Activated CD8-positive, alpha-beta T cell treated with anti-CD3 and anti-CD28 coated beads for 36 hours (primary cell): ENCODE results near the gene BPTF. TPM values are rescaled to one million over a fixed set of nuclear protein-coding genes. Genes with fewer than 3 reads are reported as not detected.
"Not testable (repeated sequence)": the region's sequence is repeated elsewhere in the genome, so short reads cannot be mapped to it uniquely, and the experiment has no call there.

ENCODE experiments used
- ATAC-seq: fragments of 200-7000 bp; cut with Tn5 transposase; one replicate; pipeline ENCODE4 v1.10.0; 2021; ENCODE audit warnings: mild to moderate bottlenecking, moderate library complexity
- CTCF ChIA-PET: fragments of 350-600 bp; sonication (Branson Sonifier 250); formaldehyde crosslinking; loops from one replicate; lab custom pipeline; 2021; ENCODE audit warnings: antibody characterized with exemption; lab: Charles Lee
- POLR2A ChIA-PET: fragments of 350-600 bp; sonication (Branson Sonifier 250); formaldehyde crosslinking; loops from one replicate; lab custom pipeline; 2021; ENCODE audit warnings: antibody characterized with exemption; lab: Charles Lee
- DNase-seq: peaks from one replicate; pipeline ENCODE4 v3.0.0-alpha.2; 2020
- H3K27ac Mint-ChIP-seq: one replicate; pipeline ENCODE4 v1.8.0; 2021; ENCODE audit warnings: mild to moderate bottlenecking, mixed read lengths
- H3K27me3 Mint-ChIP-seq: one replicate; pipeline ENCODE4 v1.8.0; 2021; ENCODE audit warnings: mixed read lengths
- H3K36me3 Mint-ChIP-seq: one replicate; pipeline ENCODE4 v1.8.0; 2021; ENCODE audit warnings: low read depth, mixed read lengths
- H3K4me1 Mint-ChIP-seq: one replicate; pipeline ENCODE4 v1.8.0; 2021; ENCODE audit warnings: low read depth, mixed read lengths
- H3K4me3 Mint-ChIP-seq: one replicate; pipeline ENCODE4 v1.8.0; 2021; ENCODE audit warnings: mild to moderate bottlenecking, moderate library complexity, mixed read lengths
- H3K9me3 Mint-ChIP-seq: one replicate; pipeline ENCODE4 v1.8.0; 2021; ENCODE audit warnings: mixed read lengths
- CTCF ChIP-seq: fragments of 200-600 bp; IDR thresholded peaks from one replicate; pipeline ENCODE4 v1.8.0; 2022; ENCODE audit warnings: antibody characterized with exemption, mild to moderate bottlenecking
- intact Hi-C: fragments of 100-400 bp; cut with micrococcal nuclease; formaldehyde crosslinking; loops from one replicate; pipeline ENCODE4 v1.10.0; 2022
- total RNA-seq, 2 experiments: library from RNA; stranded (reverse); gene quantifications; one replicate each; pipeline ENCODE4 v1.2.3, GENCODE V29; 2021

Gene BPTF
- total RNA-seq, 2 experiments from 2014 or later, result 80.1 to 84.4 TPM

- Mint-ChIP-seq H3K27me3 (no peaks in the 10 kb centered on the region), H3K4me1 (no peaks in the 10 kb centered on the region), H3K36me3 (peaks cover 8% of the 10 kb centered on the region), H3K4me3 (no peak overlapping the region), H3K9me3 (no peaks in the 10 kb centered on the region), H3K27ac (no peak overlapping the region)
- ChIA-PET CTCF (interaction anchor here (1.6 to 1.7 kb wide), 2 partner anchors 10 to 11 kb away, joined by 3 to 5 read pairs; no protein-coding TSS in a partner anchor), POLR2A (no interaction called here)
- ATAC-seq, result no peak
- intact Hi-C loops, result no loop called here
- DNase-seq, result no peak
- TF ChIP-seq CTCF, result no peak
Measured at GRCh38 chr17:67974185-67974584, 148.9 kb downstream of the BPTF start.

DNA sequence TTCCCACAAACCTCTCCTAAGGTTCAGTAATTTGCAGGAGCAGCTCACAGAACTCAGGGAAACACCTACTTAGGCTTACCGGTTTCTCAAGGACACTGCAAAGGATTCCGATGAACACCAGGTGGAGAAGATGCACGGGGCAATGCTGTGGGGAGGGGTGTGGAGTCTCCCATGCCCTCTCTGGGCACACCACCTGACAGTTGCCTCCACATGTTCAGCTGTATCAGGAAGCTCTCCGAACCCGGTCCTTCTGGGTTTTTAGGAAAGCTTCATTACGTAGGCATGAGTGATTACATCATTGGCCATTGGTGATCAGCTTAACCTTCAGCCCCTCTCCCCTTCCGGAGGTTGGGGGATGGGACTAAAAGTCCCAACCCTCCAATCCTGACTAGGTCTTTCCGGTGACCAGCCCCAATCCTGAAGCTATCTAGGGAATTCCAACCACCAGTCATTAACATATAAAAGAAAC, 149.3 kb downstream of the BPTF start:
- CTCF ChIA-PET, result interaction anchor here (1.6 to 1.7 kb wide), 2 partner anchors 11 kb away, joined by 3 to 5 read pairs; no protein-coding TSS in a partner anchor
- Mint-ChIP-seq H3K9me3 (no peaks in the 10 kb centered on the region), H3K27ac (no peak overlapping the region), H3K4me3 (no peak overlapping the region), H3K36me3 (peaks cover 8% of the 10 kb centered on the region), H3K4me1 (no peaks in the 10 kb centered on the region), H3K27me3 (no peaks in the 10 kb centered on the region)
- DNase-seq (no peak), ATAC-seq (no peak)
- POLR2A ChIA-PET, result no interaction called here
- intact Hi-C loops, result no loop called here
- TF ChIP-seq CTCF, result no peak

DNA sequence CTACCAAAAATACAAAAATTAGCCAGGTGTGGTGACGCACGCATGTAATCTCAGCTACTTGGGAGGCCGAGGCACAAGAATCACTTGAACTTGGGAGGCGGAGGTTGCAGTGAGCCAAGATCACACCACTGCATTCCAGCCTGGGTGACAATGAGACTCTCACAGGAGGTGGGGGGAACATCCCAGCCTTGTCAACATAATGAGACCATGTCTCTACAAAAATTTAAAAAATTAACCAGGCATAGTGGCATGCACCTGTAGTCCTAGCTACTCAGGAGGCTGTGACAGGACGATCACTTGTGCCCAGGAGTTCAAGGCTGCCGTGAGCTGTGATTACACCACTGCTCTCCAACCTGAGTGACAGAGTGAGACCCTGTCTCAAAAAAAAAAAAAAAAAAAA, 151.0 kb downstream of the BPTF start:
- H3K27ac Mint-ChIP-seq, H3K4me1 Mint-ChIP-seq, intact Hi-C loops, H3K9me3 Mint-ChIP-seq, H3K27me3 Mint-ChIP-seq, H3K4me3 Mint-ChIP-seq, DNase-seq, CTCF ChIA-PET, H3K36me3 Mint-ChIP-seq, ATAC-seq: not testable (repeated sequence)
- POLR2A ChIA-PET, result interaction anchor here (0.8 to 1.0 kb wide), 2 partner anchors 10 to 17 kb away, joined by 3 to 4 read pairs; no protein-coding TSS in a partner anchor

DNA sequence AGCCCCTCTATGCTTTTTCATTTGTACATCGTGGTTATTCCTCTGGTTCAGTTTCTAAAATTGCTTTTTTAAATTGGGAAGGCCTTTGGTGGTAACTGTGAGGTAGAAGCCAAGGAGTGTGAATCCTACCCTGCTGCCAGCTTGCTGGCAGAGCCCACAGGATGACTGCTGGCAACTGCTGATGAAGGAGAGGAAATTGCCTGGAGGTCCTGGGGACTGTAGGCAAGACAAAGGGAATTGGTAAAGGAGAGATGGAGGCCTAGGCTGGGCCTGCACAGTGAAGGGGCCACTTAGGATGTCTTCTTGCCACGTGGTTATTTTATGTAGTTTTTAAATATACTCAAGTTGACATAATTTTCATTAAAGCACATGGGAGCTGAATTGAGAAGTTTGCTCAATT, 155.2 kb downstream of the BPTF start:
- no peak for ATAC-seq
- Mint-ChIP-seq H3K4me1 (no peaks in the 10 kb centered on the region), H3K27ac (peak overlapping the region; percentile 46), H3K27me3 (no peaks in the 10 kb centered on the region), H3K4me3 (no peak overlapping the region), H3K36me3 (peaks cover 4% of the 10 kb centered on the region), H3K9me3 (no peaks in the 10 kb centered on the region)
- no peak for DNase-seq
- no peak for TF ChIP-seq CTCF
- intact Hi-C loops, result no loop called here
- ChIA-PET POLR2A (interaction anchor here (1.3 kb wide), 1 partner anchor 12 kb away, joined by 3 read pairs; no protein-coding TSS in a partner anchor), CTCF (no interaction called here)

DNA sequence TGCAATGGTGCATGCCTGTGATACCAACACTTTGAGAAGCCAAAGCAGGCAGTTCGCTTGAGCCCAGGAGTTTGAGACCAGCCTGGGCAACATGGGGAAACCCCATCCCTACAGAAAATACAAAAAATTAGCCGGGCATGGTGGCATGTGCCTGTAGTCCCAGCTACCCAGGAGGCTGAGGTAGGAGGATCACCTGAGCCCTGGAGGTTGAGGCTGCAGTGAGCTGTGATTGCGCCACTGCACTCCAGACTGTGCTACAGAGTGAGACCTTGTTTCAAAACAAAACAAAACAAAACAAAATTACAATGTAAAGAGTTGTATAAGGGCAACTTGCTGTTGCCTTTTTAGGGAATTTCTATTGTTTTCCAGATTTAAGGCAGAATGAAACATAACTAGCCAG, 155.6 kb downstream of the BPTF start:
- POLR2A ChIA-PET, intact Hi-C loops, H3K4me1 Mint-ChIP-seq, CTCF ChIA-PET, H3K36me3 Mint-ChIP-seq, H3K4me3 Mint-ChIP-seq, H3K9me3 Mint-ChIP-seq, DNase-seq, H3K27me3 Mint-ChIP-seq, H3K27ac Mint-ChIP-seq, ATAC-seq: not testable (repeated sequence)

- ATAC-seq (no peak), DNase-seq (no peak)
- TF ChIP-seq CTCF, result no peak
- Mint-ChIP-seq H3K27me3 (no peaks in the 10 kb centered on the region), H3K4me1 (no peaks in the 10 kb centered on the region), H3K27ac (no peak overlapping the region), H3K36me3 (peaks cover under 1% of the 10 kb centered on the region), H3K9me3 (no peaks in the 10 kb centered on the region), H3K4me3 (no peak overlapping the region)
- ChIA-PET CTCF (interaction anchor here (1.2 to 1.3 kb wide), 3 partner anchors 14 to 22 kb away, joined by 3 to 4 read pairs (median 4); no protein-coding TSS in a partner anchor), POLR2A (no interaction called here)
- intact Hi-C loops, result no loop called here
Measured at GRCh38 chr17:67982034-67982640, 156.8 kb downstream of the BPTF start.
